Measurements from ENCODE around the gene TADA1.

TADA1 gene

GRCh38 chr1:166859597-166859996 lies 16.5 kb downstream of the TADA1 start:
- DNase-seq (ENCODE audit: low read depth) = no peak
- TF ChIP-seq CTCF (conservative IDR thresholded peaks at IDR 0.05; ENCODE audit: low read depth, low read length) = no peak
- no peak overlapping the region for H3K4me3 ChIP-seq (ENCODE audit: low read length)

DNA sequence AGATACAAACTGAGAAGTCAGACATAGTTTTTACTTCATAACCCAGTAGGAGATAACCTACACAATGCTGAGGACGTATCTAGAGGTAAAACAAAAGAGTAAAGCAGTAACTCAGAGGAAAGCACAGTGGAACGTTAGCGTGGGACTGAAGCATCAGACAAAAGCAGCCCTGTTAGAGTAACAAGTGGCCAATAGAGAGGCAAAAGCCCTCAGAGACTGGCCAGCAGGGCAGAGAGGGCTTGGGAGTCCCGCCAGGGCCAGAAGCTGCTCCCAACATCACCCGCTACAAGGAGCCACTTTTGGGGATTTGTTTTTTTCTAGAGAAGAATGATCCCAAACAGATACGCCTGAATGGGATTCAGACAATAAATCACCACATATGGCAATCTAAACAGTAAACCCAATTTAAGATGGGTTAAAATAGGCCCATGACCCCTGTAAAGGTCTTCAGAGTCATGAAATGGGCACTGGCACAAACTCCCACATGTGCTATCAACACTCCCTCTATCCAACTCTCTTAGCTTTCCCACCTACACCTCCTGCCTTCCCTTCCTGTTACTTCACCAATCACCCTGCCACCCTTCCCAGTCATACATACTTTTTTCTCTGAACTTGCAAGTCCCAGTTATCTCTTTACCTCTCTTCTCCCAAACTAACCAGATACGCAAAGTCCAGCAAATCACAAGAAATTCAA lies 17.2 kb downstream of the TADA1 start:
- TF ChIP-seq CTCF (conservative IDR thresholded peaks at IDR 0.05; ENCODE audit: low read depth, low read length) = no peak
- no peak overlapping the region for H3K4me3 ChIP-seq (ENCODE audit: low read length)
- DNase-seq (ENCODE audit: low read depth) = no peak

DNA sequence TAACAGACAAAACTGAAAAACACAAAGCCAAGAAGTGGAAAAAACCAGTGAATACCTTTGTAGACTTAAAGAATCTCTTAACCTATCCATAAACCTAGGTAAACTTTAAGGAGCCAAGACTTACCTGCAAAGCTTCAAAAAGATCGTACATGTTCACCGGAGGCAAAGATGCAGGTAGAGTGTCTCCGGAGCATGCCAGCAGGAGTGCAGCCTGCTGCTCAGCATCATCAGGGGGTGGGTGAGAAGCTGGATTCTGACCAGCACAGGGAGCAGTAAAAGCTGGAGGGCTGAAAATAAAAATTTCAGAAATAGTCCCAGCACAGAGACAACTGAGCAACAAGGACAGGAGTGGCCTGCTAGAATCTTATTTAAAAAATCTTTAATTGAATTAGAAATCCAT lies 18.1 kb downstream of the TADA1 start:
- DNase-seq (ENCODE audit: low read depth) = no peak
- no peak overlapping the region for H3K4me3 ChIP-seq (ENCODE audit: low read length)
- TF ChIP-seq CTCF (conservative IDR thresholded peaks at IDR 0.05; ENCODE audit: low read depth, low read length) = no peak

- no peak for DNase-seq (ENCODE audit: low read depth)
- TF ChIP-seq CTCF (conservative IDR thresholded peaks at IDR 0.05; ENCODE audit: low read depth, low read length) = no peak
- no peak overlapping the region for H3K4me3 ChIP-seq (ENCODE audit: low read length)
These were observed 20.5 kb downstream of the TADA1 start for GRCh38 chr1:166855558-166855957.

DNA sequence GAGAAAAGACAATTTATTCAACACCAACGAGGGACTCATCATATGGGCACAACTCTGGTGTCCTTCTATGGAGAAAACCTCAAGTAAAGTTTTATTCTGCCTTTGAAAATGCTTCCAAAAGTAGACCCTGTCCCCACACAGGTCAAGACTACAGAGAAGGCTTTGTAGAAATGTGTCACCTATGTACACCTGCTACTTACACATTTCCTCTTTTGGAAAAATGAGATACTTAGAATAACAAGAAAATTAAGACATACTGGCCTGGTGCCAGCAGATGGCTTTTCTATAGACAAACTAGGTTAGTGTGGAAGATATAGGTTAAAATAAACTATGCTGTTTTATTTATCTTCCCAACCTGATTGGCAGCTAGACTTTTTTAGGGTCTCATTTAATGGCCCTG lies 23.1 kb downstream of the TADA1 start:
- DNase-seq (ENCODE audit: low read depth) = no peak
- no peak for TF ChIP-seq CTCF (conservative IDR thresholded peaks at IDR 0.05; ENCODE audit: low read depth, low read length)

DNA sequence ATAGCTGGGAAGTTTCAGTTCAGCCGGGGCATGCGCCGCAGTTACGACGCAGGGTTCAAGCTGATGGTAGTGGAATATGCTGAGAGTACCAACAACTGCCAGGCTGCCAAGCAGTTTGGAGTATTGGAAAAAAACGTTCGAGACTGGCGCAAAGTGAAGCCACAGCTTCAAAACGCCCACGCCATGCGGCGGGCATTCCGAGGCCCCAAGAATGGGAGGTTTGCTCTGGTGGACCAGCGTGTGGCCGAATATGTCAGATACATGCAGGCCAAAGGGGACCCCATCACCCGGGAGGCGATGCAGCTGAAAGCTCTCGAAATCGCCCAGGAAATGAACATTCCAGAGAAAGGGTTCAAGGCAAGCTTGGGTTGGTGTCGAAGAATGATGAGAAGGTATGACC lies 26.9 kb downstream of the TADA1 start:
- no peak for DNase-seq (ENCODE audit: low read depth)
- H3K4me3 ChIP-seq (ENCODE audit: low read length) = no peak overlapping the region
- TF ChIP-seq CTCF (conservative IDR thresholded peaks at IDR 0.05; ENCODE audit: low read depth, low read length) = no peak

More for the DNA sequence above, 23.1 kb downstream of the TADA1 start:
- no peak overlapping the region for H3K4me3 ChIP-seq (ENCODE audit: low read length)

DNA sequence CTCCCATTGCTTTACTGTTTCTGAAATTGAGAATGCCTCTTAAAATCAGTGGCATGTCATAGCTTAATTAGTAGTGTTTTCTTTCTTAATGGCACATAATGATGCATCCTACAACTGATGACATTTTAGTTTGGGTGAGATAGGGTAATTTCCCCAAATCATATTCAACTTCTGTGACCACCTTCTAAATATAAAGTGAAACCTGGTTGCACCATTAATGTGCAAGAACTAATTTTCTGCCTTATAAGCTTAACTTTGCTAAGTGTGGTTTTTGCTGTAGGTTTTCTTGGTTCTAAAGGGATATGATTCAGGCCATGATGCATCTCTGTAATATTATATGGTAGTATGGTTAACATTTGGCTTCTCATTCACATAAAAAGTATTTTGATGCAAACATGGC lies 27.9 kb downstream of the TADA1 start:
- H3K4me3 ChIP-seq (ENCODE audit: low read length) = no peak overlapping the region
- no peak for DNase-seq (ENCODE audit: low read depth)
- no peak for TF ChIP-seq CTCF (conservative IDR thresholded peaks at IDR 0.05; ENCODE audit: low read depth, low read length)

Data from retinal pigment epithelial cell (primary cell).